H9 (cell line): ENCODE data around the gene LHFPL6. TPM values are rescaled to one million over a fixed set of nuclear protein-coding genes. Genes with fewer than 3 reads are reported as not detected.

Source experiments
- DNase-seq: peaks from one replicate; pipeline ENCODE4 v3.0.0-alpha.2; 2017
- H2AFZ ChIP-seq: one replicate; pipeline ENCODE4 v1.6.1; 2013; ENCODE audit warnings: mild to moderate bottlenecking, low read length, control low read depth, moderate library complexity
- H2AK5ac ChIP-seq: 2 replicates; pipeline ENCODE4 v1.6.1; 2013; ENCODE audit warnings: low read length, control low read depth, mixed read lengths; ENCODE audit not compliant: insufficient read length
- H2BK120ac ChIP-seq: one replicate; pipeline ENCODE4 v1.6.1; 2013; ENCODE audit warnings: low read depth, mild to moderate bottlenecking, low read length, control low read depth, inconsistent platforms; ENCODE audit not compliant: poor library complexity, severe bottlenecking
- H2BK12ac ChIP-seq: 2 replicates; pipeline ENCODE4 v1.6.1; 2013; ENCODE audit warnings: low read length, control low read depth, mixed read lengths, low read depth; ENCODE audit not compliant: insufficient read length
- H2BK15ac ChIP-seq: 2 replicates; pipeline ENCODE4 v1.6.1; 2013; ENCODE audit warnings: low read depth, low read length, control low read depth
- H2BK20ac ChIP-seq: one replicate; pipeline ENCODE4 v1.6.1; 2013; ENCODE audit warnings: low read depth, mild to moderate bottlenecking, low read length, control low read depth, inconsistent platforms; ENCODE audit not compliant: poor library complexity, severe bottlenecking
- H2BK5ac ChIP-seq: 2 replicates; pipeline ENCODE4 v1.6.1; 2013; ENCODE audit warnings: low read length, control low read depth, mixed read lengths; ENCODE audit not compliant: insufficient read length
- H3K14ac ChIP-seq: 2 replicates; pipeline ENCODE4 v1.6.1; 2013; ENCODE audit warnings: low read length, control low read depth; ENCODE audit not compliant: insufficient read depth
- H3K18ac ChIP-seq: 2 replicates; pipeline ENCODE4 v1.6.1; 2013; ENCODE audit warnings: low read depth, mild to moderate bottlenecking, mixed read lengths, low read length, control low read depth; ENCODE audit not compliant: insufficient read length
- H3K23ac ChIP-seq: 2 replicates; pipeline ENCODE4 v1.6.1; 2013; ENCODE audit warnings: low read length, control low read depth, mixed read lengths, low read depth; ENCODE audit not compliant: insufficient read length
- H3K23me2 ChIP-seq: 2 replicates; pipeline ENCODE4 v1.6.1; 2013; ENCODE audit warnings: low read depth, mild to moderate bottlenecking, mixed read lengths, low read length, control low read depth; ENCODE audit not compliant: insufficient read length, poor library complexity, severe bottlenecking
- H3K27ac ChIP-seq: 2 replicates; pipeline ENCODE4 v1.5.1; 2013; ENCODE audit warnings: low read length, control low read depth, mixed read lengths, low read depth; ENCODE audit not compliant: insufficient read length
- H3K27me3 ChIP-seq: 2 replicates; pipeline ENCODE4 v1.6.1; 2013; ENCODE audit warnings: low read length, control low read depth, inconsistent platforms; ENCODE audit not compliant: insufficient read depth
- H3K4ac ChIP-seq: 2 replicates; pipeline ENCODE4 v1.6.1; 2013; ENCODE audit warnings: low read depth, mild to moderate bottlenecking, control low read depth, inconsistent platforms, low read length, moderate library complexity
- H3K4me1 ChIP-seq: 2 replicates; pipeline ENCODE4 v1.6.1; 2013; ENCODE audit warnings: low read length, control low read depth, inconsistent platforms; ENCODE audit not compliant: insufficient read depth
- H3K4me2 ChIP-seq: 2 replicates; pipeline ENCODE4 v1.6.1; 2013; ENCODE audit warnings: low read length, control low read depth, mixed read lengths; ENCODE audit not compliant: insufficient read length, insufficient read depth
- H3K56ac ChIP-seq: 2 replicates; pipeline ENCODE4 v1.6.1; 2013; ENCODE audit warnings: low read depth, mild to moderate bottlenecking, mixed read lengths, low read length, control low read depth; ENCODE audit not compliant: insufficient read length
- H3K79me1 ChIP-seq: 2 replicates; pipeline ENCODE4 v1.6.1; 2013; ENCODE audit warnings: low read depth, mild to moderate bottlenecking, moderate library complexity, low read length, control low read depth, inconsistent platforms; ENCODE audit not compliant: insufficient read depth, poor library complexity, severe bottlenecking
- H3K79me2 ChIP-seq: 2 replicates; pipeline ENCODE4 v1.6.1; 2013; ENCODE audit warnings: low read length, control low read depth, inconsistent platforms; ENCODE audit not compliant: insufficient read depth
- H3K9ac ChIP-seq: 2 replicates; pipeline ENCODE4 v1.6.1; 2013; ENCODE audit warnings: low read length, control low read depth, mixed read lengths; ENCODE audit not compliant: insufficient read length; ENCODE audit errors: extremely low read depth
- H3K9me3 ChIP-seq: one replicate; pipeline ENCODE4 v1.6.1; 2013; ENCODE audit warnings: low read depth, low read length, inconsistent platforms; ENCODE audit not compliant: control insufficient read depth
- H3T11ph ChIP-seq: one replicate; pipeline ENCODE4 v1.6.1; 2013; ENCODE audit warnings: mild to moderate bottlenecking, low read length, control low read depth, inconsistent platforms
- H4K20me1 ChIP-seq: one replicate; pipeline ENCODE4 v1.6.1; 2013; ENCODE audit not compliant: control insufficient read depth, insufficient read length, insufficient read depth
- H4K5ac ChIP-seq: 2 replicates; pipeline ENCODE4 v1.6.1; 2013; ENCODE audit warnings: low read depth, mild to moderate bottlenecking, mixed read lengths, low read length, control low read depth; ENCODE audit not compliant: insufficient read length
- H4K8ac ChIP-seq: replicated peaks from 2 replicates; pipeline ENCODE4 v1.6.1; 2013; ENCODE audit warnings: low read length, control low read depth, mixed read lengths, low read depth; ENCODE audit not compliant: insufficient read length
- H4K91ac ChIP-seq: 2 replicates; pipeline ENCODE4 v1.6.1; 2013; ENCODE audit warnings: low read depth, mild to moderate bottlenecking, moderate library complexity, mixed read lengths, low read length, control low read depth; ENCODE audit not compliant: insufficient read length
- H3K27ac Mint-ChIP-seq, 3 experiments: 2 replicates in 2 of 3; 3 replicates in 1 of 3; pipeline ENCODE4 v1.8.0; 2020 to 2021; ENCODE audit warnings: mixed read lengths in 3 of 3, mild to moderate bottlenecking in 1 of 3, moderate library complexity in 1 of 3
- H3K27me3 Mint-ChIP-seq: 2 replicates; pipeline ENCODE4 v1.8.0; 2021; ENCODE audit warnings: low read depth, mild to moderate bottlenecking, moderate library complexity, mixed read lengths
- H3K36me3 Mint-ChIP-seq, 3 experiments: 2 replicates in 2 of 3; 3 replicates in 1 of 3; pipeline ENCODE4 v1.8.0; 2020 to 2021; ENCODE audit warnings: low read depth in 3 of 3, mixed read lengths in 3 of 3; ENCODE audit not compliant: insufficient read depth in 1 of 3
- H3K4me1 Mint-ChIP-seq, 2 experiments: 2 replicates each; pipeline ENCODE4 v1.8.0; 2020; ENCODE audit warnings: mixed read lengths in 2 of 2
- H3K4me3 Mint-ChIP-seq, 2 experiments: 2 replicates in 1 of 2; 3 replicates in 1 of 2; pipeline ENCODE4 v1.8.0; 2020 to 2021; ENCODE audit warnings: mild to moderate bottlenecking in 2 of 2, mixed read lengths in 2 of 2, moderate library complexity in 1 of 2
- H3K9me3 Mint-ChIP-seq, 2 experiments: 2 replicates in 1 of 2; 3 replicates in 1 of 2; pipeline ENCODE4 v1.8.0; 2020; ENCODE audit warnings: mild to moderate bottlenecking in 2 of 2, mixed read lengths in 2 of 2, moderate library complexity in 1 of 2
- CTCF ChIP-seq: fragments of 200-600 bp; sonication (generic); conservative IDR thresholded peaks from 3 replicates; pipeline ENCODE4 v1.8.0; 2021; ENCODE audit warnings: antibody characterized with exemption, mild to moderate bottlenecking
- WGBS: extraction: QIAGEN DNeasy Blood & Tissue Kit; methylation state at CpG from one replicate; pipeline ENCODE4 v1.1.7; 2013; ENCODE audit warnings: missing lambda C conversion rate, low lambda C conversion rate, mixed read lengths; ENCODE audit not compliant: insufficient read length; ENCODE audit errors: extremely low coverage; 5-methylcytosine and 5-hydroxymethylcytosine counted together
- total RNA-seq: library from RNA; stranded (reverse); gene quantifications from 2 replicates; pipeline ENCODE4 v1.2.1, GENCODE V29; 2021

The LHFPL6 gene
- total RNA-seq, 1 experiment from 2014 or later = 3.5 TPM

GRCh38 chr13:39599842-39600241 lies 3.2 kb downstream of the LHFPL6 start:
- Histone ChIP-seq H3K18ac (no peak overlapping the region), H3K27me3 (peaks cover 3% of the 10 kb centered on the region; the same call in 1 of the 2 replicates), H4K8ac (no peak overlapping the region), H2BK120ac (no peak overlapping the region), H3K4me2 (no peak overlapping the region), H2BK20ac (no peak overlapping the region), H2BK5ac (no peak overlapping the region), H4K20me1 (no peaks in the 10 kb centered on the region), H4K91ac (no peak overlapping the region), H2BK12ac (no peak overlapping the region), H3K23me2 (peaks cover 9% of the 10 kb centered on the region), H3K23ac (no peak overlapping the region), H3K56ac (no peak overlapping the region), H4K5ac (no peak overlapping the region), H3K4me1 (peaks cover 2% of the 10 kb centered on the region; the same call in 1 of the 2 replicates), H3K4ac (no peak overlapping the region), H2BK15ac (no peak overlapping the region), H3T11ph (no peak overlapping the region), H3K27ac (no peak overlapping the region), H3K9ac (no peak overlapping the region), H3K14ac (no peak overlapping the region), H2AK5ac (no peak overlapping the region), H3K9me3 (no peaks in the 10 kb centered on the region), H3K79me2 (no peaks in the 10 kb centered on the region), H2AFZ (no peak overlapping the region), H3K79me1 (no peaks in the 10 kb centered on the region)
- Mint-ChIP-seq H3K27ac (no peak overlapping the region), H3K9me3 (peaks cover 2 to 5% of the 10 kb centered on the region in 2 experiments; a peak in 3 of 5 replicates), H3K36me3 (peaks cover 0 to 6% (median 0%) of the 10 kb centered on the region in 3 experiments; a peak in 2 of 7 replicates), H3K27me3 (peaks cover 41% of the 10 kb centered on the region), H3K4me1 (peaks cover 18 to 22% of the 10 kb centered on the region in 2 experiments), H3K4me3 (no peak overlapping the region)
- TF ChIP-seq CTCF = no peak
- DNase-seq = no peak
- no CpG with 5 or more reads among the region's 1 CpG for WGBS
